Bronchial epithelial cell (primary cell): Measurements from ENCODE around the gene UFD1. TPM values are rescaled to one million over a fixed set of nuclear protein-coding genes. Genes with fewer than 3 reads are reported as not detected.

Source experiments
- DNase-seq: peaks from one replicate; pipeline ENCODE4 v3.0.0-alpha.2; 2010; ENCODE audit warnings: low read depth
- FAIRE-seq: peaks from 2 replicates; lab custom pipeline; 2011; peaks lifted over from hg19 to GRCh38; lab: Jason Lieb, UNC
- H3K27me3 ChIP-seq: 2 replicates; pipeline ENCODE4 v1.5.1; 2011; ENCODE audit warnings: low read length; ENCODE audit not compliant: control insufficient read depth, insufficient read depth
- H3K36me3 ChIP-seq: 2 replicates; pipeline ENCODE4 v1.5.1; 2011; ENCODE audit warnings: low read length; ENCODE audit not compliant: control insufficient read depth, insufficient read depth
- H3K4me3 ChIP-seq: 2 replicates; pipeline ENCODE4 v1.5.1; 2011; ENCODE audit warnings: mild to moderate bottlenecking, low read depth, low read length, control low read depth
- total RNA-seq: library from RNA; depleted of rRNA; stranded (reverse); fragments of >200 nt; gene quantifications from 2 replicates; pipeline ENCODE4 v1.2.1, GENCODE V29; 2014
- TF ChIP-seq, protein P1 (sequence below): IDR thresholded peaks from 2 replicates; pipeline ENCODE4 v1.5.1; 2011; ENCODE audit warnings: mild to moderate bottlenecking, moderate library complexity, low read length, control low read depth, inconsistent platforms; ENCODE audit not compliant: insufficient read depth, severe bottlenecking

UFD1 gene
- total RNA-seq, 1 donor from 2014 or later = 66.9 TPM

GRCh38 chr22:19506212-19506611, 27.2 kb upstream of the UFD1 start:
- Histone ChIP-seq H3K36me3 (peaks cover 2% of the 10 kb centered on the region), H3K4me3 (no peak overlapping the region), H3K27me3 (no peaks in the 10 kb centered on the region)
- FAIRE-seq (no peak), DNase-seq (no peak)
- TF ChIP-seq, protein P1, sequence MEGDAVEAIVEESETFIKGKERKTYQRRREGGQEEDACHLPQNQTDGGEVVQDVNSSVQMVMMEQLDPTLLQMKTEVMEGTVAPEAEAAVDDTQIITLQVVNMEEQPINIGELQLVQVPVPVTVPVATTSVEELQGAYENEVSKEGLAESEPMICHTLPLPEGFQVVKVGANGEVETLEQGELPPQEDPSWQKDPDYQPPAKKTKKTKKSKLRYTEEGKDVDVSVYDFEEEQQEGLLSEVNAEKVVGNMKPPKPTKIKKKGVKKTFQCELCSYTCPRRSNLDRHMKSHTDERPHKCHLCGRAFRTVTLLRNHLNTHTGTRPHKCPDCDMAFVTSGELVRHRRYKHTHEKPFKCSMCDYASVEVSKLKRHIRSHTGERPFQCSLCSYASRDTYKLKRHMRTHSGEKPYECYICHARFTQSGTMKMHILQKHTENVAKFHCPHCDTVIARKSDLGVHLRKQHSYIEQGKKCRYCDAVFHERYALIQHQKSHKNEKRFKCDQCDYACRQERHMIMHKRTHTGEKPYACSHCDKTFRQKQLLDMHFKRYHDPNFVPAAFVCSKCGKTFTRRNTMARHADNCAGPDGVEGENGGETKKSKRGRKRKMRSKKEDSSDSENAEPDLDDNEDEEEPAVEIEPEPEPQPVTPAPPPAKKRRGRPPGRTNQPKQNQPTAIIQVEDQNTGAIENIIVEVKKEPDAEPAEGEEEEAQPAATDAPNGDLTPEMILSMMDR = no peak

GRCh38 chr22:19505735-19506126, 26.7 kb upstream of the UFD1 start:
- TF ChIP-seq, protein P1 = no peak
- H3K27me3 ChIP-seq = no peaks in the 10 kb centered on the region
- no peak for FAIRE-seq
- H3K4me3 ChIP-seq = no peak overlapping the region
- no peak for DNase-seq
- H3K36me3 ChIP-seq = peaks cover 2% of the 10 kb centered on the region

DNA sequence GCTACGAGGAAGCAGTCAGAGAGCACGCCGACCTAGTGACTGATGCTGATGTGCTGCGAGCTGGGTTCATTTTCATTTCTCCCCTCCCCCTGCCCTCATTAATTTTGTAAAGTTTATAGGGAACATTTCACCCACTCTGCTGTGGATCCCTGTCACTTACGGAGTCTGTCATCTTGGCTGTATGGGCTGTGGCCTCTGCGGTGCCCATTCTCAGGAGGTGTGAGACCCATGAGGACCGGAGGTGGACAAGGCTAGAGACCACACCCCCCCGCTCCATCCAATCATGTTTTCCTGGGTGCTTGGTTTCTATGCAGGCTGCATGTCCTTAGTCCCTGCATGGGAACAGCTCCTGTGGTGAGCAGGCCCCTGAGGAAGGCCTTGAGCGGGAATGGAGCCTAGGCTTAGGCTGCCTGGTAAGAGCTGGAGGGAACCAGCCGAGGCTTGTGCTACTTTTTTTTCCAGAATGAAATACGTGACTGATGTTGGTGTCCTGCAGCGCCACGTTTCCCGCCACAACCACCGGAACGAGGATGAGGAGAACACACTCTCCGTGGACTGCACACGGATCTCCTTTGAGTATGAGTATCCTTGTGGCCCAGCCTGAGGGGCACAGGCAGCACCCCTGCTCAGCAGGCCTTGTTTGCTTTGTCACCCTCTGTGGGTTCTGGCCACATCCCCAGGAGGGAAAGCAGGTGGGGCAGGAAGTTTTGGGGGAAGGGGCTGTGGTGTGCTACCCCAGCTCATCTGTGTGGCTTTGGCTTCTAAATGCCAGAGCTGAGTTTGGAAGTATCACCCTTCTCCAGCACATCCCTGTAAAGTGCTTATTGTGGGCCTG, 26.1 kb upstream of the UFD1 start:
- DNase-seq = no peak
- FAIRE-seq = no peak

DNA sequence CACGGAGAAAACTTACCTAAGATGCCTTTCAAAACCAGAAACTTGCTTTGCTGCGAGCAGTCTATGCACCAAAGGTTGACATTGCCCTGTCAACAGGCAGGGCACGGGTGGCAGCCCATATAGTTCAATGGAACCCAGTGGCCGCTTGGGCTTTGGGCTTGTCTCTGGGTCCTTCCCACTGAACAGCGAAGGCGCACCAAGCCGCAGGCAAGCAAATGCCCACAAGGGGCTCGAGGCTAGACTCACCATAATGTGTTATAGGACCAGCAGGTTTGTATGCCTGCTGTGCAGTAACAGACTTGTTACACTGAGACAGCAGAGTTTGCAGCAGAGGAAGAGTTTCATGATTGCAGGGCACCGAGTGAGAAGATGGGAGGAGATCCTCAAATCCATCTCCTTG, 24.9 kb upstream of the UFD1 start:
- no peak for FAIRE-seq
- no peak for DNase-seq
- TF ChIP-seq, protein P1 = no peak
- peaks cover 2% of the 10 kb centered on the region for H3K36me3 ChIP-seq
- H3K27me3 ChIP-seq = no peaks in the 10 kb centered on the region
- H3K4me3 ChIP-seq = no peak overlapping the region

More for the DNA sequence above, 26.1 kb upstream of the UFD1 start:
- TF ChIP-seq, protein P1 = no peak
- H3K36me3 ChIP-seq = peaks cover 2% of the 10 kb centered on the region
- no peaks in the 10 kb centered on the region for H3K27me3 ChIP-seq
- H3K4me3 ChIP-seq = no peak overlapping the region

GRCh38 chr22:19503367-19503766, 24.4 kb upstream of the UFD1 start:
- FAIRE-seq (no peak), DNase-seq (no peak)
- TF ChIP-seq, protein P1 = no peak
- H3K27me3 ChIP-seq = no peaks in the 10 kb centered on the region
- H3K36me3 ChIP-seq = peaks cover 2% of the 10 kb centered on the region
- H3K4me3 ChIP-seq = no peak overlapping the region
